SK-N-MC (cell line): ENCODE measurements around the gene B3GNT2.

ENCODE experiments used
- EZH2 ChIP-seq: fragments of 200-600 bp; sonication (generic); IDR thresholded peaks from one replicate; pipeline ENCODE4 v1.6.1; 2017; ENCODE audit warnings: antibody characterized with exemption
- POLR2AphosphoS5 ChIP-seq: IDR thresholded peaks from 2 replicates; pipeline ENCODE4 v1.6.1; 2012; ENCODE audit warnings: mild to moderate bottlenecking, low read depth, low read length, borderline replicate concordance

- TF ChIP-seq POLR2AphosphoS5 (no peak), EZH2 (no peak)
These were observed 19.1 kb upstream of the B3GNT2 start for GRCh38 chr2:62176801-62177200.
